Cardiac muscle cell (in vitro differentiated cells and primary cell): ENCODE results near the gene CD300E. TPM values are rescaled to one million over a fixed set of nuclear protein-coding genes. Genes with fewer than 3 reads are reported as not detected.
"Not testable (repeated sequence)": the region's sequence is repeated elsewhere in the genome, so short reads cannot be mapped to it uniquely, and the experiment has no call there.

Experiments used
- DNase-seq, 2 donors: peaks; one replicate each; pipeline versions ENCODE4 v3.0.0 to v3.0.0-alpha.2; 2010 to 2017; ENCODE audit warnings: low read depth in 1 of 2, low spot score in 1 of 2
- H3K27ac ChIP-seq: fragments of 200-600 bp; sonication (generic); 2 replicates; pipeline ENCODE4 v1.5.1; 2016
- H3K27me3 ChIP-seq: fragments of 200-600 bp; sonication (generic); 2 replicates; pipeline ENCODE4 v1.6.0; 2016; ENCODE audit warnings: control low read depth
- H3K36me3 ChIP-seq: fragments of 200-600 bp; sonication (generic); 2 replicates; pipeline ENCODE4 v1.5.1; 2016; ENCODE audit warnings: control low read depth
- H3K4me1 ChIP-seq: fragments of 200-600 bp; sonication (generic); 2 replicates; pipeline ENCODE4 v1.8.1; 2017; ENCODE audit warnings: low read depth, mild to moderate bottlenecking, mixed run types
- H3K4me3 ChIP-seq: fragments of 200-600 bp; sonication (generic); 2 replicates; pipeline ENCODE4 v1.5.1; 2016; ENCODE audit warnings: mild to moderate bottlenecking
- H3K9me3 ChIP-seq: fragments of 200-600 bp; sonication (generic); 2 replicates; pipeline ENCODE4 v1.5.1; 2017; ENCODE audit warnings: low read depth, mild to moderate bottlenecking, control low read depth
- CTCF ChIP-seq: IDR thresholded peaks from 2 replicates; pipeline ENCODE4 v1.5.1; 2012; ENCODE audit warnings: low read depth, mild to moderate bottlenecking, low read length
- polyA plus RNA-seq: library from polyadenylated mRNA; unstranded; fragments of >200 nt; fragmentation: Nextera tagmentation; extraction: Ambion mirVana; gene quantifications from 2 replicates; pipeline ENCODE4 v1.2.1, GENCODE V29; 2016
- total RNA-seq: library from RNA; depleted of rRNA; stranded (reverse); fragments of >200 nt; gene quantifications from 2 replicates; pipeline ENCODE4 v1.2.3, GENCODE V29; 2016

Gene CD300E
- total and polyA plus RNA-seq, 2 experiments from 2014 or later, result not detected

GRCh38 chr17:74635418-74635817 is 11.9 kb upstream of the CD300E start:
- Histone ChIP-seq H3K4me3 (no peak overlapping the region), H3K27ac (peak overlapping the region; percentile 78), H3K36me3 (no peaks in the 10 kb centered on the region), H3K27me3 (no peaks in the 10 kb centered on the region), H3K4me1 (peaks cover 44% of the 10 kb centered on the region), H3K9me3 (no peaks in the 10 kb centered on the region)
- TF ChIP-seq CTCF, result no peak
- DNase-seq, result peak in 1 of 2 donors; percentile 47

DNA sequence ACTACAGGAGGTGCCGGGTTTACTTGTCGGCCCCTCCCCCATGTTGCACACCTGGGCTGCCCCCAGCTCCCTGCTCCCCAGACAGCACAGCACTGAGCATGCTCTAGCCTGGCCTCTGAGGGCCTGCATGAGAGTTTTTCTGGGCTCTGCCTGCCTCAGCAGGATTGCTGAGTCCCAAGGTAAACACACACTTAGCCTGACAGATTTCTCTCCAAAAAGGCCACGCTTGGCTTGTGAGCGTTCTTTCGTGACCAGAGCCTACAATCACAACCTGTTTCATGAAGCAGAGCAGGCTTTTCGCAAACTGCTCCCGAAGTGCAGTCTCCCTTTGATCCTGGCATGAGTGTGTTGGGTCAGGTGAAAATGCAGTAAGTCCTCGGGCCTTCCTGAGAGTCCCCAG is 9.8 kb upstream of the CD300E start:
- no peak for TF ChIP-seq CTCF
- H3K4me1 ChIP-seq, result peaks cover 44% of the 10 kb centered on the region

GRCh38 chr17:74632617-74633016 is 9.1 kb upstream of the CD300E start:
- DNase-seq, result peak in 1 of 2 donors; percentile 18
- peak overlapping the region; percentile 76 for H3K27ac ChIP-seq
- no peak for TF ChIP-seq CTCF
- no peak overlapping the region for H3K4me3 ChIP-seq
- no peaks in the 10 kb centered on the region for H3K9me3 ChIP-seq
- H3K4me1 ChIP-seq, result peaks cover 42% of the 10 kb centered on the region
- H3K36me3 ChIP-seq, result no peaks in the 10 kb centered on the region
- no peaks in the 10 kb centered on the region for H3K27me3 ChIP-seq

More for the DNA sequence above, 9.8 kb upstream of the CD300E start:
- Histone ChIP-seq H3K27me3 (no peaks in the 10 kb centered on the region), H3K27ac (peak overlapping the region; percentile 85), H3K4me3 (no peak overlapping the region), H3K36me3 (no peaks in the 10 kb centered on the region), H3K9me3 (no peaks in the 10 kb centered on the region)
- peak in 1 of 2 donors; percentile 10 for DNase-seq

GRCh38 chr17:74631468-74632450 is 8.2 kb upstream of the CD300E start:
- Histone ChIP-seq H3K27ac (peak overlapping the region; percentile 76), H3K4me3 (no peak overlapping the region)

GRCh38 chr17:74630251-74630650 is 6.7 kb upstream of the CD300E start:
- H3K36me3 ChIP-seq, H3K4me3 ChIP-seq, DNase-seq, H3K9me3 ChIP-seq, H3K27me3 ChIP-seq, H3K27ac ChIP-seq: not testable (repeated sequence)
- H3K4me1 ChIP-seq, result peaks cover 29% of the 10 kb centered on the region

More at GRCh38 chr17:74631468-74632450, 8.2 kb upstream of the CD300E start:
- DNase-seq, result peak; percentile 48 to 68
- no peaks in the 10 kb centered on the region for H3K9me3 ChIP-seq
- H3K36me3 ChIP-seq, result no peaks in the 10 kb centered on the region
- peaks cover 39% of the 10 kb centered on the region for H3K4me1 ChIP-seq
- no peak for TF ChIP-seq CTCF
- H3K27me3 ChIP-seq, result no peaks in the 10 kb centered on the region

GRCh38 chr17:74625661-74626060 is 2.1 kb upstream of the CD300E start:
- Histone ChIP-seq H3K27ac (no peak overlapping the region), H3K36me3 (no peaks in the 10 kb centered on the region), H3K4me3 (no peak overlapping the region), H3K9me3 (no peaks in the 10 kb centered on the region), H3K4me1 (no peaks in the 10 kb centered on the region), H3K27me3 (no peaks in the 10 kb centered on the region)
- DNase-seq, result no peak
- no peak for TF ChIP-seq CTCF
